Measurements from ENCODE around the gene PDGFB.

The PDGFB gene

DNA sequence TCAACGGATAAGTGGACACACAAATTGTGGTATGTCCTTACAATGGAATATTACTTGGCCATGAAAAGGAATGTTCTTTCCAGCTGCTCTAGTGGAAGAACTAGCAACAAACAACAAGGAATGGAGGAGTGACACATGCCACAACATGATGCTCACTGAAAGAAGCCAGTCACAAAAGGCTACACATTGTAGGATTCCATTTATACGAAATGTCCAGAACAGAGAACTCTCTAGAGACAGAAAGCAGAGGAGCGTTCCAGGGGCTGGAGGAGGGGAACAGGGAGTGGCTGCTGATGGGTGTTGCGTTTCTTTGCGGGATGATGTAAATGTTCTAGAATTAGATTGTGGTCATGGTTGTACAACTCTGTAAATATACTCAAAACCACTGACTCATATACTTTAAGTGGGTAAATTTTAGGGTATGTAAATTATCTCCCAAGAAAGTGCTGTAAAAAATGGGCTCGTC lies 32.4 kb upstream of the PDGFB start:
- no peak for DNase-seq (ENCODE audit: low read depth in 3 of 3, low spot score in 1 of 3)

- no peak for DNase-seq (ENCODE audit: low read depth in 3 of 3, low spot score in 1 of 3)
Measured at GRCh38 chr22:39276440-39277141, 31.8 kb upstream of the PDGFB start.

DNA sequence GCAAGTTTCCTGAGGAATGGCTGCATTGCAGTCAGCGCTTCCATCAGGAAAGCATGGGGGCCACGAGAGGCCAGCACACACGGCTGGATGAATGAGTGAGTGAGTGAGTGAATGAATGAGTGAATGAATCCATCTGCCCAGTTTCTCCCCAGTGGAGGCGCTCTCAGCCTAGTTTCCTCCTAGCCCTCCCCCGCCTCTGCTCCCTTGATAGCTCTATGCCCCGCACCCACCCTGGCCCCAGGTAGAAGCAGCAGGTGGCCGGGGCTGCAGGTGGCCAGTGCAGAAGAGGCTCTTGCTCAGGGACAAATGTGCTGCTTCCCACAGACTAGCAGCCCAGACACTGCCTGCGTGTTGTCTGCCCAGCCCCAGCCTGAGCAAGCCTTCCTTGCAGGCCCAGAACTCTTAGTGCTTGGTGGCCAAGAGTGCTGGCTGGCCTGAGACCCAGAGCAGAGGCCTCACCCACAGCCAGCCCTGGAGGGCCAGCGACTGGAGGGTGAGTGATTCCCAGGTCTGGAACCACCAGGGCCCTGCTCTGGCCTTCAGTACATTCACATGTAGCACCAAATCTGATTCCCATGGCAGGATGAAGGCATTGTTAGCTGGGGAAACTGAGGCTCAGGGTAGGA lies 31.1 kb upstream of the PDGFB start:
- no peak for DNase-seq (ENCODE audit: low read depth in 3 of 3, low spot score in 1 of 3)

GRCh38 chr22:39273950-39274887 lies 29.4 kb upstream of the PDGFB start:
- no peak for DNase-seq (ENCODE audit: low read depth in 3 of 3, low spot score in 1 of 3)

DNA sequence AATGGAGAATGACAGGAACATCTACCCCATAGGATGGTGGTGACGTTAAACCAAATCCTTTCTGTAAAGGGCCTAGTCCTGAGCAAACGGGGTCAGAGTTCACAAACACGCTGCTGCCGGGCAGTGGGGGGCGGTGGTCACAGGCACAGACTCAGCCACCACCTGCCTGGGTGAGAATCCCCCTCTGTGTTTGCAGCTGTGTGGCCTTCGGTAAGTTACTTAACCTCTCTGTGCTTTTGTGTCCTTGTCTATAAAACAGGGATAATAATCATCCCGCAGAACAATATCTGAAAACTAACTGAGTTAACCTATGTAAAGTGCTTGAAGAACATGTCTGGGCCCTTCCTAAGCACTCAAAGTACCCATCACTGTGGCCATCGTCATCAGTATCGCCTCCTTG lies 26.0 kb upstream of the PDGFB start:
- DNase-seq (ENCODE audit: low read depth in 3 of 3, low spot score in 1 of 3), result no peak

DNA sequence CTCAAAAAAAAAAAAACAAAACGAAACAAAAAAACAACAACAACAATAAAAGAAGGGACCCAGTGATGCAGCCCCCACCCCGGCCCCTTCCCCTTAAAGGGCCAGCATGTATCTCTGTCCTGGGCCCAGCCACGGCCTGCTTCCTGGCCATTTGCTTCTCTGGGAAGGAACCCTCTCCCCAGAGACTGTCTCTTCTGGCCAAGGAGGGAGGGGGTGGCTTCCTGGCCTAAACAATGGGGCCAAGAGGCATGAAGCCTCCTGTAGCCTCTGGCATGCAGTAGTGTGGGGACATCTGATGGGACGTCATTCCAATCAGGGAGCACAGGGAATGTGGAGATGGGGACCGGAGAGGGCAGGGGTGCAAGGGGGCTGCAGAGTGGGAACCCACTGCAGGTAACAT lies 25.5 kb upstream of the PDGFB start:
- DNase-seq (ENCODE audit: low read depth in 3 of 3, low spot score in 1 of 3), result no peak

- DNase-seq (ENCODE audit: low read depth in 3 of 3, low spot score in 1 of 3), result no peak
Measured at GRCh38 chr22:39269095-39269790, 24.5 kb upstream of the PDGFB start.

- DNase-seq (ENCODE audit: low read depth in 3 of 3, low spot score in 1 of 3), result no peak
Measured at GRCh38 chr22:39268645-39269044, 23.9 kb upstream of the PDGFB start.

DNA sequence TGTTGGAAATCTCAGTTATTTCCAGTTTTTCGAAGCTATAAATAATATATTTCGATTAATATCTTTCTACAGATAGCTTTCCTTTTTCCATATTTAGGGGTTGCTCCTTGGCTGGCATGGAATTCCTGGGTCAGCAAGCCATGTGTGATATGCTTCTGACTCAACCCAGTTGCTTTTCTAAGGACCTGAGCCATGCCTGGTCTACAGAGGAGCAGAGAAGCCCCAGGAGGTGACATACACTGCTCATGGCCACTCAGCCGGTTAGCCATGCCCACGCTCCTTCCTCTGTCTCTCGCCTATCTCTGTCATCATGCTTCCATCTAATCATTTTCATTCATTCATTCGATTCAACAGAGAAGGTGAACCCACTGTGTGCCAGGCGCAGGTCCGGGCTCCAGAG lies 23.2 kb upstream of the PDGFB start:
- DNase-seq (ENCODE audit: low read depth in 3 of 3, low spot score in 1 of 3), result no peak

DNA sequence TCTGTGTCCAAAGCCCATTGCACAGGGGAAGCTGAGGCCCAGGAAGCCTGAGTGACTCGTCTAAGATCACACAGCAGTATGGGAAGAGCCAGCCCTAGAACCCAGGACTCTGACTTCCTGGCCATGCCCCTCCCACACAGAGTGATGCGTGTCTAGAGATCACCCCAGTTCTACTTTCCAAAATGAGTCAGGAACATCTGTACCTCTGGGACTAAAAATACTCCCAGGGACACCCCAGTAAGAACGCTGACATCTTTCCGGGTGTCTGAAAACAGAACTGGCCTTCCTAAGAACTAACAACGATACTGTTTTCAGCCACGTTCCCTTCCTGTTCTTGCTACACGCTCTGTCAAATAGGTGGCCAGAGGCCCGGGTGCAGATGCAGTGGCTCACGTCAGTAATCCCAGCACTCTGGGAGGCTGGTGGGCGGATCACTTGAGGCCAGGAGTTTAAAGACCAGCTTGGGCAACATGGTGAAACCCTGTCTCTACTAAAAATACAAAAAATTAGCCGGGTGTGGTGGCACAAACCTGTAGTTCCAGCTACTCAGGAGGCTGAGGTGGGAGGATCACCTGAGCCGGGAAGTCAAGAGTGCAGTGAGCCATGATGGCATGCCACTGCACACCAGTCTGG lies 21.7 kb upstream of the PDGFB start:
- DNase-seq (ENCODE audit: low read depth in 3 of 3, low spot score in 1 of 3), result no peak

GRCh38 chr22:39265143-39265886 lies 20.5 kb upstream of the PDGFB start:
- DNase-seq (ENCODE audit: low read depth in 3 of 3, low spot score in 1 of 3), result no peak

DNA sequence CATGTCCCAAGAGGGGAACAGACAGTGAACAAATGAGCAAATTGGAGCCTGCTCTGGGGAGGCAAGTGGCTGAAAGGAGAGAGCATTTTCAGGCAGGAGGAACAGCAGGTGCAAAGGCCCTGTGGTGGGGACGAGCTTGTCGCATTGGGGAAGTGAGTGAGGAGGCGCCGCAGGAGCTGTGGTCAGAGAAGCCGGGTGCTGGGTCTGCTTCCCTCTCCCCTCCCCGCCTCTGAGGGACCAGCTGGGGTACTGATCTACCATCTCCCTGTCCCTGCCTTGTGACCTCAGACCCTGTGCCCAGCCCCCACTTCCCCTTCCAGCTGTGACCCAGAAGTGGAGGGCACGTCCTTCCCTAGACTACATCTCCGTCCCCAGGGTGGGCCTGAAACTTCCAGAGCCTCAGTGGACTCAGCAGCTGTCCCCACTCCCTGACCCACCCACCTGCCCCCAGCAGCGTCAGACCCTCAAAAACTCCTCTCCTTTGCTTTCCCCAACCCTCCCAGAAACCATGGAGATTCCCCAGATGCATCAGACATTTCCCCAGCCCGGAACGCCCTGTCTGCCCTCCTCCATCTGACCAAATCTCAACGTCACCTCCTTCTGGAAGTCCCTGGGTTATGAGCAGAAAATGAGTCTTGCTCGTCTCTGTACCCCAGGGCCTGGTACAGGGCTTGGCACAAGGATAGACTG lies 19.7 kb upstream of the PDGFB start:
- no peak for DNase-seq (ENCODE audit: low read depth in 3 of 3, low spot score in 1 of 3)

DNA sequence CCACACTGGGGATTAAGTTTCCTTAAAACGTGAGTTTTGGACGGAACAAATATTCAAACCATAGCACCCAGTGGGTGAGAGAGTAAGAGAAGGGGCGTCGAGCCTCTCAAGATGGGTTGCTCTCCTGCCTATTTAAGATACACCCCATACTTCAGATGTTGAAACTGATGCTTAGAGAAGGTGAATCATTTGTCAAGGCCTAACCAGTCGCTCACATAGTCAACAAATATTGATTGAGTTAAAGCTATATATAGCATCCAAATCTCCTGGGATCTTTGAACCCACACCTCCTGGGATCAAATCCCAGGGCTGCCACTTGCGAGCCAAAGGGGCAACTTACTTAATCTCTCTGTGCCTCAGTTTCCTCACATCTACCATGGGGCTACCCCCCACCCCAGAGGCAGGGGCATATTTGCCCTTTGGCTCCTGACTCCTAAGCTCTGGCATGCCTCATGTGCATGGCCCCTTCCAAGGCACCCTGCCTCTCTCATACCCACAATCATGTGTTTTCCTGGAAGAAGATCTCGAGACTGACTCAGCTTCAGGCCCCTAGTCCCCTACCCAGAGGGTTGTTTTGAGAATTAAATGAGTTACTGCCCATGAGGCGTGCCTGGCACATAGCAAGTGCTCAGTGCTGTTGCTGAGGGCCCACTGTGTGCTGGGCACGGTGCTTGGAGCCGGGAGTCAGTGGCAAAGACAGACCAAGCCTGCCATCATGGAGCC lies 19.0 kb upstream of the PDGFB start:
- no peak for DNase-seq (ENCODE audit: low read depth in 3 of 3, low spot score in 1 of 3)

DNA sequence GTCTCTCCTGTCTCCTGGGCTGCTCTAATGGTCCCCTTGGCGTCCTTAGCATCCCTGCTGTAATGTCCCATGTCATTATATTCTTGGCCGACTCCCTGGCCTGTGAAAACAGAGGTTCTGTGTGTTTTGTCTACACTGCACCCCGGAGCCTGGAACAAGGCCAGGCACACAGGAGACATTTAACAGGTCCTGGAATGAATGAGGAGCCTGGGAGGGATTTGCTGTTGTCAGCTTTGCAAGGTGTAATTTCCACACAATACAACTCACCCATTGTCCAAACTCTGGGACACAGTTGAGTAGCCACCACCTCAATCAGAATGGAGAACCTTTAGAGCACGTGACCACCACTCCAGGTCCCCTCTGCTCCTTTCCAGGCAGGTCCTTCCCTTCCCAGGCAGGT lies 14.9 kb upstream of the PDGFB start:
- no peak for DNase-seq (ENCODE audit: low read depth in 3 of 3, low spot score in 1 of 3)

DNA sequence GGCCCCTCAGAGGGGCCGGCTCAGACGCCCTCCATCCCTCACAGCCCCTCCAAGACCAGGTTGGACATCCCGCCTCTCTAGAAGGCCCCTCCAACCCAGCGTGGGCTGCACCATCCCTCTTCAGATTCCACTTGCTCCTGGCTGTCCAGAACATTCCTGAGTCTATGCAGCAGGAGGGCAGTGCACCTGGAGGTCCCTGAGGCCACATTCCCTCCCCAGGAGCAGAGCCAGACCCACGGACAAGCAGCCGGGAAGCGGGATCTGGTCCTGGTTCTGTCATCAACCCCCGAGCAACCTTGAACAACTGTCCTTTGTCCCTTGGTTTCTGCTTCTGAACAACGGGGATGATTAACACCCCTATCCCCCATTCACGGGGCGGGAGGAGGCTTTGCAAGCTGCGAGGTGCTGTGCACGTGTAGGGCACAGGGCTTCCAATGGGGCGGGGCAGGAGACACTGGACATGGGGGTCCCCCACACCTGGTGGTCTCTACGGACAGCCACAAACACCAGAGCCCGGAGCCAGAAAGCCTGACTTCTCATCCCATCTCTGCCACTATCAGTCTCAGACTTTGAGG lies 13.2 kb upstream of the PDGFB start:
- DNase-seq (ENCODE audit: low read depth in 3 of 3, low spot score in 1 of 3), result no peak

- no peak for DNase-seq (ENCODE audit: low read depth in 3 of 3, low spot score in 1 of 3)
Measured at GRCh38 chr22:39256979-39257378, 12.2 kb upstream of the PDGFB start.

DNA sequence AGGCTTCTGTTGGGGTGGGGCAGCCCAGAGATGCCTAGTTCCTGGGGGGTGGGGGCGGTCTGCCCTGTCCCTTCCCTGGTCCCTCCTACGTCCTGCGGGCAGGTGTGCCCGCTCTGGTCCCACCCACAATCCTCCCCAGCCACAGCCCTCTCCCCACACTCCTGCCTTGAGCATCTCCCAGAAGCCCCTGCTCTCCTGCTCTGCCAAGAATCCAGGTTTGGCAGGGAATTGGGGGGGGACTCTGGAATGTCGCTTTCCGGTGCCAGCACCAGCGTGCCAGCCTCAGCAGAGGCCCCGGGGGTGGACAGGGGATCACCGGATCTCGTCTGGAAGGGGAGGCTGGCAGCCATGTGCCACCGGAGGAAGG lies 11.4 kb upstream of the PDGFB start:
- no peak for DNase-seq (ENCODE audit: low read depth in 3 of 3, low spot score in 1 of 3)

GRCh38 chr22:39255449-39256185 lies 10.8 kb upstream of the PDGFB start:
- DNase-seq (ENCODE audit: low read depth in 3 of 3, low spot score in 1 of 3), result no peak
